ENCODE measurements around the gene BRIP1. TPM values are rescaled to one million over a fixed set of nuclear protein-coding genes. Genes with fewer than 3 reads are reported as not detected.

The BRIP1 gene
- total RNA-seq, 1 experiment from 2014 or later, result 20.2 TPM

GRCh38 chr17:61734012-61734411 is 129.3 kb downstream of the BRIP1 start:
- Histone ChIP-seq H2AFZ (ENCODE audit: low read length) (no peak overlapping the region), H3K4me2 (ENCODE audit: insufficient read depth, insufficient read length, low read length) (no peak overlapping the region), H3K79me2 (ENCODE audit: insufficient read depth, low read length) (no peaks in the 10 kb centered on the region), H3K9me3 (ENCODE audit: control insufficient read depth, low read depth, low read length) (no peaks in the 10 kb centered on the region), H3T11ph (ENCODE audit: low read length) (no peak overlapping the region), H4K91ac (ENCODE audit: insufficient read length, low read depth, low read length) (no peak overlapping the region), H2BK20ac (ENCODE audit: low read depth, low read length, poor library complexity, severe bottlenecking) (no peak overlapping the region), H4K20me1 (ENCODE audit: control insufficient read depth, insufficient read depth, insufficient read length) (no peaks in the 10 kb centered on the region), H3K79me1 (ENCODE audit: insufficient read depth, low read depth, low read length, poor library complexity, severe bottlenecking) (no peaks in the 10 kb centered on the region), H4K8ac (replicated peaks; ENCODE audit: insufficient read length, low read depth, low read length) (no peak overlapping the region), H3K14ac (ENCODE audit: insufficient read depth, low read length) (no peak overlapping the region), H2BK5ac (ENCODE audit: insufficient read length, low read length) (no peak overlapping the region), H2AK5ac (ENCODE audit: insufficient read length, low read length) (no peak overlapping the region), H3K9ac (ENCODE audit: extremely low read depth, insufficient read length, low read length) (no peak overlapping the region), H3K27me3 (ENCODE audit: insufficient read depth, low read length) (no peaks in the 10 kb centered on the region), H3K23ac (ENCODE audit: insufficient read length, low read depth, low read length) (no peak overlapping the region), H3K4me1 (ENCODE audit: insufficient read depth, low read length) (no peaks in the 10 kb centered on the region), H3K27ac (ENCODE audit: insufficient read length, low read depth, low read length) (no peak overlapping the region), H3K18ac (ENCODE audit: insufficient read length, low read depth, low read length) (no peak overlapping the region), H4K5ac (ENCODE audit: insufficient read length, low read depth, low read length) (no peak overlapping the region), H3K23me2 (ENCODE audit: insufficient read length, low read depth, low read length, poor library complexity, severe bottlenecking) (no peaks in the 10 kb centered on the region), H2BK120ac (ENCODE audit: low read depth, low read length, poor library complexity, severe bottlenecking) (no peak overlapping the region), H2BK15ac (ENCODE audit: low read depth, low read length) (no peak overlapping the region), H3K4ac (ENCODE audit: low read depth, low read length) (no peak overlapping the region), H3K56ac (ENCODE audit: insufficient read length, low read depth, low read length) (no peak overlapping the region), H2BK12ac (ENCODE audit: insufficient read length, low read depth, low read length) (no peak overlapping the region)
- H3K36me3 Mint-ChIP-seq (ENCODE audit: insufficient read depth in 1 of 3, low read depth in 3 of 3), result peaks cover 18 to 32% (median 22%) of the 10 kb centered on the region in 3 experiments
- no CpG with 5 or more reads among the region's 3 CpGs for WGBS (ENCODE audit: extremely low coverage, insufficient read length, low lambda C conversion rate)
- H3K27ac Mint-ChIP-seq, result no peak overlapping the region
- no peaks in the 10 kb centered on the region for H3K4me1 Mint-ChIP-seq
- no peak for TF ChIP-seq CTCF (conservative IDR thresholded peaks at IDR 0.05)
- no peaks in the 10 kb centered on the region for H3K27me3 Mint-ChIP-seq (ENCODE audit: low read depth)
- H3K4me3 Mint-ChIP-seq, result no peak overlapping the region
- DNase-seq, result no peak
- peaks cover 3 to 6% of the 10 kb centered on the region in 2 experiments; a peak in 3 of 5 replicates for H3K9me3 Mint-ChIP-seq
